Keratinocyte (primary cell): ENCODE data around the gene PHKA2. TPM values are rescaled to one million over a fixed set of nuclear protein-coding genes. Genes with fewer than 3 reads are reported as not detected.

Experiments used
- DNase-seq: peaks from one replicate; pipeline ENCODE4 v3.0.0-alpha.2; 2011; ENCODE audit warnings: low read depth, missing footprints, low spot score
- FAIRE-seq: peaks from 2 replicates; lab custom pipeline; 2011; peaks lifted over from hg19 to GRCh38; lab: Jason Lieb, UNC
- H2AFZ ChIP-seq: 2 replicates; pipeline ENCODE4 v1.6.0; 2012; ENCODE audit warnings: low read length, control low read depth, inconsistent platforms; ENCODE audit not compliant: control insufficient read depth
- H3K27ac ChIP-seq: 2 replicates; pipeline ENCODE4 v1.5.1; 2011; ENCODE audit warnings: low read length; ENCODE audit not compliant: control insufficient read depth, insufficient read depth
- H3K27me3 ChIP-seq: 3 replicates; pipeline ENCODE4 v1.6.0; 2011; ENCODE audit warnings: low read length; ENCODE audit not compliant: control insufficient read depth, insufficient read depth; ENCODE audit errors: extremely low read depth
- H3K36me3 ChIP-seq, 2 experiments: 2 replicates in 1 of 2; 3 replicates in 1 of 2; pipeline ENCODE4 v1.5.1; 2011; ENCODE audit warnings: low read length in 2 of 2, mild to moderate bottlenecking in 1 of 2; ENCODE audit not compliant: control insufficient read depth in 2 of 2, insufficient read depth in 2 of 2; ENCODE audit errors: extremely low read depth in 1 of 2
- H3K4me1 ChIP-seq: 3 replicates; pipeline ENCODE4 v1.5.1; 2011; ENCODE audit warnings: low read length; ENCODE audit not compliant: control insufficient read depth, insufficient read depth; ENCODE audit errors: extremely low read depth
- H3K4me2 ChIP-seq: 3 replicates; pipeline ENCODE4 v1.6.0; 2011; ENCODE audit warnings: low read depth, low read length; ENCODE audit not compliant: control insufficient read depth, insufficient read depth; ENCODE audit errors: extremely low read depth
- H3K4me3 ChIP-seq, 3 experiments: fragments of 200-600 bp in 1 of 3; sonication (generic) in 1 of 3; 2 replicates in 2 of 3; 3 replicates in 1 of 3; pipeline ENCODE4 v1.5.1; 2011 to 2016; ENCODE audit warnings: low read length in 3 of 3, mild to moderate bottlenecking in 3 of 3, control low read depth in 2 of 3, inconsistent platforms in 1 of 3, low read depth in 1 of 3, mixed read lengths in 1 of 3, mixed run types in 1 of 3, moderate library complexity in 1 of 3; ENCODE audit not compliant: control insufficient read depth in 2 of 3, insufficient read depth in 2 of 3; ENCODE audit errors: extremely low read depth in 1 of 3
- H3K79me2 ChIP-seq: 2 replicates; pipeline ENCODE4 v1.6.0; 2012; ENCODE audit warnings: low read length; ENCODE audit not compliant: control insufficient read depth, insufficient read depth
- H3K9ac ChIP-seq: 3 replicates; pipeline ENCODE4 v1.6.0; 2011; ENCODE audit warnings: low read length; ENCODE audit not compliant: control insufficient read depth, insufficient read depth; ENCODE audit errors: extremely low read depth
- H3K9me1 ChIP-seq: 3 replicates; pipeline ENCODE4 v1.6.0; 2011; ENCODE audit warnings: low read length; ENCODE audit not compliant: control insufficient read depth, insufficient read depth; ENCODE audit errors: extremely low read depth
- H3K9me3 ChIP-seq: 2 replicates; pipeline ENCODE4 v1.5.1; 2012; ENCODE audit warnings: low read depth, low read length; ENCODE audit not compliant: control insufficient read depth
- H4K20me1 ChIP-seq: 3 replicates; pipeline ENCODE4 v1.6.0; 2011; ENCODE audit warnings: low read length; ENCODE audit not compliant: control insufficient read depth, insufficient read depth; ENCODE audit errors: extremely low read depth
- CTCF ChIP-seq, 3 experiments: IDR thresholded peaks in 1 of 3; conservative IDR thresholded peaks in 1 of 3; optimal IDR thresholded peaks in 1 of 3; 2 replicates in 2 of 3; 3 replicates in 1 of 3; pipeline versions ENCODE3 to v1.5.1; 2011; ENCODE audit warnings: low read length in 3 of 3, mild to moderate bottlenecking in 3 of 3, moderate library complexity in 2 of 3, control low read depth in 1 of 3, inconsistent platforms in 1 of 3; ENCODE audit not compliant: insufficient read depth in 2 of 3; ENCODE audit errors: extremely low read depth in 1 of 3
- EZH2 ChIP-seq: IDR thresholded peaks from one replicate; pipeline ENCODE4 v1.6.1; 2012; ENCODE audit warnings: inconsistent platforms, mild to moderate bottlenecking, low read length, moderate library complexity
- dilution Hi-C: fragments of 300-500 bp; cut with MboI; formaldehyde crosslinking; loops from one replicate; pipeline ENCODE4 v1.7.0; 2020; ENCODE audit warnings: low sequenced_read_pairs; ENCODE audit not compliant: extremely low pct_ligation_motif_present
- polyA plus RNA-seq, 5 experiments: library from polyadenylated mRNA; depleted of rRNA in 3 of 5; stranded (reverse) in 3 of 5; stranded (forward) in 1 of 5; unstranded in 1 of 5; fragments of >200 nt; gene quantifications; 1 replicate in 1 of 5; 2 replicates in 3 of 5; 3 replicates in 1 of 5; pipeline versions ENCODE4 v1.2.1 to v1.2.3, GENCODE V29; 2011 to 2012; ENCODE audit warnings: missing spikeins in 2 of 5, low read depth in 1 of 5, low replicate concordance in 1 of 5

Gene PHKA2
- polyA plus RNA-seq, 1 donor (not counting 4 experiments of a cell fraction or from before 2014, with no cell fraction given), result 14.1 TPM

DNA sequence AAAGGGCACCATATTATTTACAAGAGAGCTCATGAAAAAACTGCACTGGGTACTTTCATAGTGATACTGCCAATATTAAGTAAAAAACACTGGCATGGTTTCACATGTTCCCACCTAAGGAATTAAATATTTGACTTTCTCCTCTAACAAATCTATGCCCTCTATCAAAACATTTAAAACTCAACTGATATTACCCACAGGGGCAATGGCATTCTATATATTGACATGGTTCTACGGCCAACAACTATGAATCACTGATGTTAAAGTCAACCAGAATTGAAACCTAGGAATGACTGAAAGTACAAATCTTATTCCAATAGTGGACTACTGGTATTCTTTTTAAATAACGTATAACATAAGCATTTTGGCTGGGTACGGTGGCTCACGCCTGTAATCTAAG lies 28.2 kb downstream of the PHKA2 start:
- no peaks in the 10 kb centered on the region for H3K9me1 ChIP-seq
- no peak overlapping the region for H3K4me3 ChIP-seq
- dilution Hi-C loops, result no loop called here
- peaks cover 3% of the 10 kb centered on the region for H3K79me2 ChIP-seq
- no peaks in the 10 kb centered on the region for H4K20me1 ChIP-seq
- no peak overlapping the region for H3K4me2 ChIP-seq
- TF ChIP-seq EZH2 (no peak), CTCF (optimal IDR thresholded peaks at IDR 0.05 in 1 of 3, IDR thresholded peaks at IDR 0.05 in 1 of 3, conservative IDR thresholded peaks at IDR 0.05 in 1 of 3; ENCODE audit: extremely low read depth in 1 of 3, insufficient read depth in 2 of 3, low read length in 3 of 3) (no peak)
- FAIRE-seq (no peak), DNase-seq (no peak)
- no peak overlapping the region for H2AFZ ChIP-seq
- peaks cover 0 to 4% of the 10 kb centered on the region in 2 experiments for H3K36me3 ChIP-seq
- no peaks in the 10 kb centered on the region for H3K27me3 ChIP-seq
- no peaks in the 10 kb centered on the region for H3K9me3 ChIP-seq
- no peaks in the 10 kb centered on the region for H3K4me1 ChIP-seq
- H3K27ac ChIP-seq, result no peak overlapping the region
- H3K9ac ChIP-seq, result no peak overlapping the region

DNA sequence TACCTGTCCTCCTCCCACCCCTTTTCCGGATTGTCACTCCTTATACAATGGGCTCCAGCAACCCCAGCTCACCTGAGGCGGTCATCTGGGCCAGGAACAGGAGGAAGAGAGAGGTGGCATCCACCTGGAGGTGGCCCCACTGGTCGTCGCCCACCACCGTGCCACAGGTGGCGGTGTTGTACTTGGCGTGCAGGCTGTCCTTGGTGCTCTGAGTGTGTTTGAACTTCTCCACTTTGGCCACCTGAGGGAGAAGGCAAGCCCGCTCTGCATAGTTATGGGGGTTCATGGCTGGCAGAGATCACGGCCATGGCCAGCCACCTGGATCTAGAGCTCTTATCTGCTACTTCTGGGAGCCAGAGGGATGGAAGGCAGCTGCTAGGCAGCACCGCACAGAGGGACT lies 32.9 kb downstream of the PHKA2 start:
- peaks cover 0 to 4% of the 10 kb centered on the region in 2 experiments for H3K36me3 ChIP-seq
- no peak overlapping the region for H3K4me2 ChIP-seq
- no peaks in the 10 kb centered on the region for H4K20me1 ChIP-seq
- no peak for DNase-seq
- H3K4me3 ChIP-seq, result no peak overlapping the region
- peak in 1 of 3 experiments; percentile 36 for TF ChIP-seq CTCF (optimal IDR thresholded peaks at IDR 0.05 in 1 of 3, IDR thresholded peaks at IDR 0.05 in 1 of 3, conservative IDR thresholded peaks at IDR 0.05 in 1 of 3; ENCODE audit: extremely low read depth in 1 of 3, insufficient read depth in 2 of 3, low read length in 3 of 3)
- no peak for TF ChIP-seq EZH2
- H3K4me1 ChIP-seq, result no peaks in the 10 kb centered on the region
- no peak overlapping the region for H3K27ac ChIP-seq
- no peaks in the 10 kb centered on the region for H3K27me3 ChIP-seq
- no peak overlapping the region for H2AFZ ChIP-seq
- H3K9me3 ChIP-seq, result no peaks in the 10 kb centered on the region
- no peaks in the 10 kb centered on the region for H3K9me1 ChIP-seq
- dilution Hi-C loops, result no loop called here
- no peaks in the 10 kb centered on the region for H3K79me2 ChIP-seq
- FAIRE-seq, result no peak
- no peak overlapping the region for H3K9ac ChIP-seq
